GM19455 (cell line): ENCODE data around the gene DSCAML1.

Experiments
- ATAC-seq: cut with Tn5 transposase; IDR thresholded peaks from one replicate; pipeline ENCODE4 v1.9.1; 2021; ENCODE audit not compliant: unreplicated experiment

The DSCAML1 gene

GRCh38 chr11:117619661-117620060 is 177.4 kb downstream of the DSCAML1 start:
- no peak for ATAC-seq

- ATAC-seq, result no peak
Observed at GRCh38 chr11:117618982-117619355, 178.0 kb downstream of the DSCAML1 start.

- ATAC-seq, result no peak
Observed at GRCh38 chr11:117618302-117618981, 178.6 kb downstream of the DSCAML1 start.

- ATAC-seq, result no peak
Observed at GRCh38 chr11:117616979-117617378, 180.0 kb downstream of the DSCAML1 start.

- no peak for ATAC-seq
Observed at GRCh38 chr11:117614728-117615127, 182.3 kb downstream of the DSCAML1 start.

GRCh38 chr11:117613521-117613920 is 183.5 kb downstream of the DSCAML1 start:
- no peak for ATAC-seq

GRCh38 chr11:117612177-117612576 is 184.8 kb downstream of the DSCAML1 start:
- ATAC-seq, result no peak

- ATAC-seq, result no peak
Observed at GRCh38 chr11:117610901-117611300, 186.1 kb downstream of the DSCAML1 start.

- ATAC-seq, result no peak
Observed at GRCh38 chr11:117610045-117610444, 187.0 kb downstream of the DSCAML1 start.

- no peak for ATAC-seq
Observed at GRCh38 chr11:117607449-117607848, 189.6 kb downstream of the DSCAML1 start.

- no peak for ATAC-seq
Observed at GRCh38 chr11:117606790-117607189, 190.2 kb downstream of the DSCAML1 start.

- ATAC-seq, result no peak
Observed at GRCh38 chr11:117606211-117606610, 190.8 kb downstream of the DSCAML1 start.

GRCh38 chr11:117605331-117605730 is 191.7 kb downstream of the DSCAML1 start:
- ATAC-seq, result no peak

GRCh38 chr11:117604336-117604995 is 192.6 kb downstream of the DSCAML1 start:
- no peak for ATAC-seq

- no peak for ATAC-seq
Observed at GRCh38 chr11:117603932-117604331, 193.1 kb downstream of the DSCAML1 start.

GRCh38 chr11:117601006-117601708 is 195.9 kb downstream of the DSCAML1 start:
- no peak for ATAC-seq

- ATAC-seq, result no peak
Observed at GRCh38 chr11:117600234-117600783, 196.7 kb downstream of the DSCAML1 start.

- ATAC-seq, result no peak
Observed at GRCh38 chr11:117597071-117597470, 199.9 kb downstream of the DSCAML1 start.

GRCh38 chr11:117595440-117595839 is 201.6 kb downstream of the DSCAML1 start:
- ATAC-seq, result no peak

- no peak for ATAC-seq
Observed at GRCh38 chr11:117594721-117595120, 202.3 kb downstream of the DSCAML1 start.

GRCh38 chr11:117593065-117593464 is 204.0 kb downstream of the DSCAML1 start:
- no peak for ATAC-seq
